ENCODE results near the gene FUS. TPM values are rescaled to one million over a fixed set of nuclear protein-coding genes. Genes with fewer than 3 reads are reported as not detected.

FUS gene
- total RNA-seq, 1 experiment from 2014 or later = 61.7 TPM

GRCh38 chr16:31179219-31179746, 656 bp upstream of the FUS start:
- Histone ChIP-seq H3K27me3 (ENCODE audit: low read length) (no peaks in the 10 kb centered on the region), H3K9me3 (ENCODE audit: low read length) (no peaks in the 10 kb centered on the region), H4K20me1 (ENCODE audit: insufficient read depth, low read depth, low read length) (peaks cover 36% of the 10 kb centered on the region), H3K9ac (ENCODE audit: low read length) (peak overlapping the region; percentile 99), H3K9me2 (replicated peaks; ENCODE audit: insufficient read depth, low read length) (no peaks in the 10 kb centered on the region), H3K4me1 (ENCODE audit: low read length) (peaks cover 28% of the 10 kb centered on the region), H3K4me3 (ENCODE audit: low read length) (peak overlapping the region; percentile 91), H3K27ac (ENCODE audit: low read length) (peak overlapping the region; percentile 81), H3K36me3 (ENCODE audit: insufficient read depth, low read length) (peaks cover 33% of the 10 kb centered on the region), H3K4me2 (ENCODE audit: low read depth, low read length, poor library complexity, severe bottlenecking) (peak overlapping the region; percentile 94), H2AFZ (ENCODE audit: low read length) (peak overlapping the region; percentile 93), H3K79me2 (ENCODE audit: low read length) (peaks cover 50% of the 10 kb centered on the region)
- no peak for DNase-seq

- Histone ChIP-seq H2AFZ (ENCODE audit: low read length) (no peak overlapping the region), H3K9me2 (replicated peaks; ENCODE audit: insufficient read depth, low read length) (no peaks in the 10 kb centered on the region), H3K4me1 (ENCODE audit: low read length) (peaks cover 28% of the 10 kb centered on the region), H3K27ac (ENCODE audit: low read length) (peak overlapping the region; percentile 81), H3K79me2 (ENCODE audit: low read length) (peaks cover 62% of the 10 kb centered on the region), H3K27me3 (ENCODE audit: low read length) (no peaks in the 10 kb centered on the region), H4K20me1 (ENCODE audit: insufficient read depth, low read depth, low read length) (peaks cover 47% of the 10 kb centered on the region), H3K4me3 (ENCODE audit: low read length) (peak overlapping the region; percentile 91), H3K4me2 (ENCODE audit: low read depth, low read length, poor library complexity, severe bottlenecking) (peak overlapping the region; percentile 94), H3K36me3 (ENCODE audit: insufficient read depth, low read length) (peaks cover 49% of the 10 kb centered on the region), H3K9ac (ENCODE audit: low read length) (peak overlapping the region; percentile 99), H3K9me3 (ENCODE audit: low read length) (no peaks in the 10 kb centered on the region)
- DNase-seq = peak; percentile 58
These were observed 1.3 kb downstream of the FUS start for GRCh38 chr16:31181102-31181830.

- DNase-seq = peak; percentile 38
- peaks cover 59% of the 10 kb centered on the region for H4K20me1 ChIP-seq (ENCODE audit: insufficient read depth, low read depth, low read length)
These were observed 2.5 kb downstream of the FUS start for GRCh38 chr16:31182391-31182790.

GRCh38 chr16:31183432-31184428, 3.8 kb downstream of the FUS start:
- Histone ChIP-seq H3K9ac (ENCODE audit: low read length) (no peak overlapping the region), H3K9me2 (replicated peaks; ENCODE audit: insufficient read depth, low read length) (no peaks in the 10 kb centered on the region), H2AFZ (ENCODE audit: low read length) (no peak overlapping the region), H3K9me3 (ENCODE audit: low read length) (no peaks in the 10 kb centered on the region), H3K27ac (ENCODE audit: low read length) (no peak overlapping the region), H4K20me1 (ENCODE audit: insufficient read depth, low read depth, low read length) (peaks cover 72% of the 10 kb centered on the region), H3K36me3 (ENCODE audit: insufficient read depth, low read length) (peaks cover 74% of the 10 kb centered on the region), H3K79me2 (ENCODE audit: low read length) (peaks cover 78% of the 10 kb centered on the region), H3K4me2 (ENCODE audit: low read depth, low read length, poor library complexity, severe bottlenecking) (no peak overlapping the region), H3K4me1 (ENCODE audit: low read length) (peaks cover 24% of the 10 kb centered on the region), H3K27me3 (ENCODE audit: low read length) (no peaks in the 10 kb centered on the region), H3K4me3 (ENCODE audit: low read length) (no peak overlapping the region)
- peak; percentile 34 for DNase-seq

More at GRCh38 chr16:31182391-31182790, 2.5 kb downstream of the FUS start:
- no peaks in the 10 kb centered on the region for H3K27me3 ChIP-seq (ENCODE audit: low read length)
- H3K79me2 ChIP-seq (ENCODE audit: low read length) = peaks cover 73% of the 10 kb centered on the region
- peak overlapping the region; percentile 99 for H3K9ac ChIP-seq (ENCODE audit: low read length)
- H2AFZ ChIP-seq (ENCODE audit: low read length) = no peak overlapping the region
- H3K9me2 ChIP-seq (replicated peaks; ENCODE audit: insufficient read depth, low read length) = no peaks in the 10 kb centered on the region
- peak overlapping the region; percentile 94 for H3K4me2 ChIP-seq (ENCODE audit: low read depth, low read length, poor library complexity, severe bottlenecking)
- no peaks in the 10 kb centered on the region for H3K9me3 ChIP-seq (ENCODE audit: low read length)
- no peak overlapping the region for H3K27ac ChIP-seq (ENCODE audit: low read length)
- peaks cover 28% of the 10 kb centered on the region for H3K4me1 ChIP-seq (ENCODE audit: low read length)
- peaks cover 60% of the 10 kb centered on the region for H3K36me3 ChIP-seq (ENCODE audit: insufficient read depth, low read length)
- H3K4me3 ChIP-seq (ENCODE audit: low read length) = peak overlapping the region; percentile 91; the same call in 1 of the 2 replicates

GRCh38 chr16:31184888-31185287, 4.9 kb downstream of the FUS start:
- Histone ChIP-seq H3K9me2 (replicated peaks; ENCODE audit: insufficient read depth, low read length) (no peaks in the 10 kb centered on the region), H4K20me1 (ENCODE audit: insufficient read depth, low read depth, low read length) (peaks cover 83% of the 10 kb centered on the region), H3K79me2 (ENCODE audit: low read length) (peaks cover 74% of the 10 kb centered on the region), H3K4me1 (ENCODE audit: low read length) (peaks cover 17% of the 10 kb centered on the region), H3K36me3 (ENCODE audit: insufficient read depth, low read length) (peaks cover 85% of the 10 kb centered on the region), H3K9ac (ENCODE audit: low read length) (no peak overlapping the region), H3K4me3 (ENCODE audit: low read length) (no peak overlapping the region), H3K27ac (ENCODE audit: low read length) (no peak overlapping the region), H3K9me3 (ENCODE audit: low read length) (no peaks in the 10 kb centered on the region), H3K4me2 (ENCODE audit: low read depth, low read length, poor library complexity, severe bottlenecking) (no peak overlapping the region), H3K27me3 (ENCODE audit: low read length) (no peaks in the 10 kb centered on the region), H2AFZ (ENCODE audit: low read length) (no peak overlapping the region)
- DNase-seq = peak; percentile 38

- Histone ChIP-seq H3K4me2 (ENCODE audit: low read depth, low read length, poor library complexity, severe bottlenecking) (no peak overlapping the region), H3K9me3 (ENCODE audit: low read length) (no peaks in the 10 kb centered on the region), H3K4me1 (ENCODE audit: low read length) (peaks cover 17% of the 10 kb centered on the region), H3K9me2 (replicated peaks; ENCODE audit: insufficient read depth, low read length) (no peaks in the 10 kb centered on the region), H3K27me3 (ENCODE audit: low read length) (no peaks in the 10 kb centered on the region), H2AFZ (ENCODE audit: low read length) (no peak overlapping the region), H3K79me2 (ENCODE audit: low read length) (peaks cover 69% of the 10 kb centered on the region), H3K36me3 (ENCODE audit: insufficient read depth, low read length) (peaks cover 90% of the 10 kb centered on the region), H4K20me1 (ENCODE audit: insufficient read depth, low read depth, low read length) (peaks cover 88% of the 10 kb centered on the region), H3K4me3 (ENCODE audit: low read length) (no peak overlapping the region), H3K9ac (ENCODE audit: low read length) (no peak overlapping the region), H3K27ac (ENCODE audit: low read length) (no peak overlapping the region)
- DNase-seq = no peak
These were observed 5.4 kb downstream of the FUS start for GRCh38 chr16:31185339-31185738.

GRCh38 chr16:31186176-31186575, 6.2 kb downstream of the FUS start:
- Histone ChIP-seq H3K27me3 (ENCODE audit: low read length) (no peaks in the 10 kb centered on the region), H4K20me1 (ENCODE audit: insufficient read depth, low read depth, low read length) (peaks cover 86% of the 10 kb centered on the region), H3K4me2 (ENCODE audit: low read depth, low read length, poor library complexity, severe bottlenecking) (no peak overlapping the region), H3K4me3 (ENCODE audit: low read length) (no peak overlapping the region), H3K27ac (ENCODE audit: low read length) (no peak overlapping the region), H3K9ac (ENCODE audit: low read length) (no peak overlapping the region), H3K79me2 (ENCODE audit: low read length) (peaks cover 61% of the 10 kb centered on the region), H3K9me2 (replicated peaks; ENCODE audit: insufficient read depth, low read length) (no peaks in the 10 kb centered on the region), H3K4me1 (ENCODE audit: low read length) (peaks cover 16% of the 10 kb centered on the region), H2AFZ (ENCODE audit: low read length) (no peak overlapping the region), H3K9me3 (ENCODE audit: low read length) (no peaks in the 10 kb centered on the region), H3K36me3 (ENCODE audit: insufficient read depth, low read length) (peaks cover 94% of the 10 kb centered on the region)
- DNase-seq = no peak

Measured in Karpas-422 (cell line).